GM03348 (cell line): ENCODE results near the gene CPSF4.
A peak's percentile ranks its signal among the peaks of the same experiment; 100 is the strongest.
"Not testable (repeated sequence)": the region's sequence is repeated elsewhere in the genome, so short reads cannot be mapped to it uniquely, and the experiment has no call there.

ENCODE experiments used
- DNase-seq: peaks from one replicate; pipeline ENCODE4 v3.0.0; 2012; ENCODE audit warnings: low spot score

The CPSF4 gene

DNA sequence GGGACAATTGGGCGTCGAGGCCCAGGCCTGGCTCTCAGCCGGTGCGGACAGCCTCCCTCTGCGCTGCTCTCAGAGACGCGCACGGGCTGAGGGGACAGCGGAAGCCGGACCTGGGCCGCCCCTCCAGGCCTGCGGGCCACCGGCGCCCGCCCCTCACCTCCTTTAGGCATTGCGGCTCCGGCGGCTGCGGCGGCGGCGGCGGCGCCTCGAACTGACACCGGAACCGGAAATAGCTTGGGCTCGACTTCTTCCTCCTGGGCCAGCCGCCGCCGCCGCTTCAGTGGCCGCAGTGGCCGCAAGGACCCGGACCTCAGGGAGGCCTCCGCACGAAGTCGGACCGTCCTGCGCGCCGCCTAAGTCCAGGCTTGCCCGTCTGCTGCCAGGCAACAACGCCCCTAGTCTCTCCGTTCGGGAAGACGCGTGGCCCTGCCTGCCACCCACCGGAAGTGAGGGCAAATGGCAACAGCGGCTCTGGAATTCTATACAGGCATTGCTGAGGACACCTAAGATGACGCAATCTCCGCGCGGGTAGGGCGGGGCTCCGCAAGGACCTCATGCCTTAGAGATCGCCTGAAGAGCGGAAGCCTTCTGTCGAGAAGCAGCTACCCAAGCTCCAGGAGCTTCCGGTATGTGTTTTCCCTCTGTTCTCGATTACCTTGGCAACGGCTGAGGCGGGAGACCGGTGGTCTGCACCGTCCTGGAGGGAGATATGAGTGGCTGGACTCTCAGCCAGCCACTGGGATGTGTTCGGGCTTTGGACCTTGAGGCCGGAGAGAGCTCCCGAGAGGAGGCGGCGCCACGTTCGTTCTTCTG, 30.2 kb upstream of the CPSF4 start, which contains the start of the genes BUD31 and PDAP1:
BUD31 (plus strand) TSS at position 591 of the 813 bp plus-strand sequence. CDS start 2,124 bp downstream, outside the sequence.
PDAP1 (minus strand) TSS at position 219 of the 813 bp plus-strand sequence; CDS start at position 170, 49 bp downstream.
- DNase-seq: peak; percentile 97

GRCh38 chr7:99409192-99409572, 29.6 kb upstream of the CPSF4 start:
- no peak for DNase-seq

GRCh38 chr7:99409806-99410205, 28.9 kb upstream of the CPSF4 start:
- no peak for DNase-seq

DNA sequence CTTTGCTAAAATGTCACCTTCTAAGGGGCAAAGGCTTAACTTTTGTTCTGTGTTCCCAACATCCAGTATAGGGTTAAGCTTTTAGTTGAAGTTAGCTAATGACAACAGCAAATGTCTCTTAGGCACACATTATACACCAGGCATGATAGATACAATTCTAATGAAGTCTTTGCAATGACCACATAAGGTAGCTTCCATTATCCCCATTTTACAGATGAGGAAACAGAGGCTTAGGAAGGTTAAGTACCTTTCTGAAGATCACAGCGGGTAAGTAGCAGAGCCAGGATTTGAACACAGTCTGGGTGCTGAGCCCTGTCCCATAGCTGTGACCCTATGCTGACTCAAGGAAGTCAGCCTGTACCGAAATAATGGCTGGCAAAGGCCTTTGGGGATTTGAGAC, 28.1 kb upstream of the CPSF4 start:
- no peak for DNase-seq

DNA sequence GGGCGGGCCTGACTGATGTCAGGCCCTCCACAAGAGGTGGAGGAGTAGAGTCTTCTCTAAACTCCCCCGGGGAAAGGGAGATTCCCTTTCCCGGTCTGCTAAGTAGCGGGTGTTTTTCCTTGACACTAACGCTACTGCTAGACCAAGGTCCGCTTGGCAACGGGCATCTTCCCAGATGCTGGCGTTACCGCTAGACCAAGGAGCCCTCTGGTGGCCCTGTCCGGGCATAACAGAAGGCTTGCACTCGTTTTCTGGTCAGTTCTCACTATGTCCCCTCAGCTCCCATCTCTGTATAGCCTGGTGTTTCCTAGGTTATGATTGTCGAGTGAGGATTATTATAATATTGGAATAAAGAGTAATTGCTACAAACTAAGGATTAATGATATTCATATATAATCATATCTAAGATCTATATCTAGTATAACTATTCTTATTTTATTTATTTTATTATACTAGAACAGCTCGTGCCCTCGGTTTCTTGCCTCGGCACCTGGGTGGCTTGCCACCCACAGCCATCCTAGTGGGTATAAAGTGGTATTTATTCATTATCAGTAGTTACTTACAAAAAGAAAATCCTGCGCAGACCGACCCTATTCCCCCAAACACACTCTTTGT, 23.1 kb upstream of the CPSF4 start:
- not testable (repeated sequence) for DNase-seq

DNA sequence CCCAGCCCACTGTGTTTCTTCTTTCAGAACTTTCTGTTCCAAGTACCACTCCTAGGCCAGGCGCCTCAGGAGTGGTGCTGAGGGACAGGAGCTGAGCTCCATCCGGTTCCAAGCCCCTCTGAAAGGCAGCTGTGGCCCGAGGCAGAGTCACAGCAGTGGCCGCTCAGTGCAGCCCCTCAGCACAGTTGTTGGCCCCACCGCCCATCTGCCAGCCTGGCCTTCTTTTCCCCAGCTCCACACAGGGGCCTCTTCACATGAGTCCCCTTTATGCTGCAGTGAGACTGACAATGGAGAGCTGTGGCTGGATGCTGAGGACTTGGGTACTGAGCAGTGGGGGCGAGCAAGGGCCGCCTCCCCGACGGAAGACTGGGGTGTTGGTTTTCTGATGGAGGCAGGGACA, 20.5 kb upstream of the CPSF4 start:
- no peak for DNase-seq

DNA sequence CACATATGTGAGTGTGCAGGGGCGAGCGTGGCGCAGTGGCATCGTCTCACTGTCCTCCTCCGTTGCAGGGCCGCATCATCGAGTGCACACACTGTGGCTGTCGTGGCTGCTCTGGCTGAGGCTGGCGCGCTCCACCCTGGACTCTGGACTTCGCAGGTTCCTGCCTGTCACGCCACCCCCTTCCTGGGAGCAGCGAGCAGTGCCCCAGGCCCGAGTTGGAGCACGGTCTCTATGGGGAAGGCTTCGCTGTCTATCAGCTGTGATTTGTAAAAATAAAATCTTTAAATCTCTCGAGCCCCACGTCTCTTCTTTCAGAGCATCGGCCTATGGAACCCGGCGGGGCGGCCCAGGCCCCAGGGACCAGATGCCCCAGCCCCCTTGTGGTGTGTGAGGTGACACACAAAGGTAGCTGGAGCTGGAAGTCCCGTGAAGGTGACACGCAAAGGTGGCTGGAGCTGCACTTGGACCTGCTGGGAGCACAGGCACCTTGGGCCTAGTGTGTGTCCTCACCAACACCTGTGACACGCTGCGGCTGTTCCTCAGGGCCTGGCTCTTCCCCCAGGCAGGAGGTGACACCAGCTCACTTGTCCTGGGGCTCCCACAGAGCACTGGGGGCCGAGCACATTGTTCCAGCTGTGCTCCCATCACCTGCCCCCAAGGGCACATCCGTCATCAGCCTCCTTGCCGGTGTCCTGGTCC, 19.3 kb upstream of the CPSF4 start:
- DNase-seq: no peak

- DNase-seq: no peak
These were observed 18.5 kb upstream of the CPSF4 start for GRCh38 chr7:99420213-99420612.

DNA sequence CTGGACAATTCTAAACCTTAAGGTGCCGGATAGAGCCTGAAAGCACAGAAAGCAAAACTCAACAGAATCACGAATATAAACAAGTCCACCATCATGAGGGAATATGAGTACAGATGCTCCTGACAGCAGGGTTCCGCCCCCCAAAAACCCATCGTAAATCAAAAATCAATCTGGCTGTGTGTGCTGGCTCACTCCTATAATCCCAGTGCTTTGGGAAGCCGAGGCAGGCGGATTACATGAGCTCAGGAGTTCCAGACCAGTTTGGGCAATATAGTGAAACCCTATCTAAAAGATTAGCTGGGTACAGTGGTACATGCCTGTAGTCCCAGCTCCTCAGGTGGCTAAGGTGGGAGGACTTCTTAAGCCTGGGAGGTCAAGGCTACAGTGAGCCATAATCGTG, 17.8 kb upstream of the CPSF4 start:
- no peak for DNase-seq

DNA sequence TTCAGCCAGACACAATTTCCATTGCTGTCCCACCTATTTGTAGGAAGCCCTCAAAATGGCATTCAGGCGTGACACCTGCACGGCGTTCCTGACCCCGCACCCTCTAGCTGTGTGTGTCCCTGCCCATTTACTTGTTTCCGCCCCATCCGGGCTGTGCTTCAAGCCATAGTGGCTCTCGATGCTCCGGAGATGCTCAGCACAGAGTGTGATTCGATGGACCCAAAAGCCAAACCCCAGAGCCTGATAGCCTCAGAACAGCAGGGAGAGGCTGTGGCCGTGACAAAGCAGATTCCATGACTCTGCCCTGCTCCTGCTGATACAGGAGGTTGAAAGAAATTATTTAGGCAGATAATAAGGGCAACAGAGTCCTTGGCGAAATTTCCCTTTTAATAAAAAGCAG, 16.6 kb upstream of the CPSF4 start:
- DNase-seq: no peak

GRCh38 chr7:99422625-99423024, 16.1 kb upstream of the CPSF4 start:
- no peak for DNase-seq

- no peak for DNase-seq
These were observed 13.6 kb upstream of the CPSF4 start for GRCh38 chr7:99424932-99425730.

- no peak for DNase-seq
These were observed 9.7 kb upstream of the CPSF4 start for GRCh38 chr7:99428972-99429566.

- DNase-seq: no peak
These were observed 9.0 kb upstream of the CPSF4 start for GRCh38 chr7:99429756-99430155.

GRCh38 chr7:99431756-99432540, 6.8 kb upstream of the CPSF4 start:
- not testable (repeated sequence) for DNase-seq

- no peak for DNase-seq
These were observed 5.6 kb upstream of the CPSF4 start for GRCh38 chr7:99433158-99433557.

- no peak for DNase-seq
These were observed 684 bp upstream of the CPSF4 start for GRCh38 chr7:99437946-99438572.

- no peak for DNase-seq
These were observed 1.5 kb downstream of the CPSF4 start for GRCh38 chr7:99440195-99440594.

GRCh38 chr7:99446096-99446495, 7.4 kb downstream of the CPSF4 start:
- no peak for DNase-seq

- DNase-seq: no peak
These were observed 9.2 kb downstream of the CPSF4 start for GRCh38 chr7:99447943-99448342.
